Left ventricle myocardium inferior (tissue), 1 donor: ENCODE measurements around the gene NHLRC4. TPM values are rescaled to one million over a fixed set of nuclear protein-coding genes. Genes with fewer than 3 reads are reported as not detected.

Experiments
- DNase-seq: peaks from one replicate; pipeline ENCODE4 v3.0.0-alpha.2; 2020
- H3K27ac ChIP-seq: fragments of 200-600 bp; replicated peaks from 2 replicates; pipeline ENCODE4 v1.8.0; 2021
- H3K27me3 ChIP-seq: fragments of 200-600 bp; 2 replicates; pipeline ENCODE4 v1.8.0; 2021; ENCODE audit warnings: low read depth
- H3K36me3 ChIP-seq: fragments of 200-600 bp; 2 replicates; pipeline ENCODE4 v1.8.0; 2021
- H3K4me1 ChIP-seq: fragments of 200-600 bp; 2 replicates; pipeline ENCODE4 v1.8.0; 2021
- H3K4me3 ChIP-seq: fragments of 200-600 bp; 2 replicates; pipeline ENCODE4 v1.8.0; 2021; ENCODE audit warnings: mild to moderate bottlenecking, moderate library complexity
- H3K9me3 ChIP-seq: fragments of 200-600 bp; replicated peaks from 2 replicates; pipeline ENCODE4 v1.8.0; 2021
- intact Hi-C: fragments of 100-400 bp; cut with micrococcal nuclease; formaldehyde crosslinking; loops from one replicate; pipeline ENCODE4 v1.11.0; 2022
- total RNA-seq: library from RNA; stranded (reverse); fragmentation: NEBNext Ultra II Directional; extraction: Animal tissue kit (Norgen Biotek cat#: 25700); gene quantifications from one replicate; pipeline ENCODE4 v1.2.1, GENCODE V29; 2021
- TF ChIP-seq, protein P1 (sequence below): fragments of 200-600 bp; IDR thresholded peaks from 2 replicates; pipeline ENCODE4 v1.8.0; 2021; ENCODE audit warnings: antibody characterized with exemption, mild to moderate bottlenecking, borderline replicate concordance
- donor health status: DM: no; HTN: yes; CAD: no; lungs with severe emphysema.

NHLRC4 gene
- total RNA-seq, 1 donor from 2014 or later, result 0.11 TPM

DNA sequence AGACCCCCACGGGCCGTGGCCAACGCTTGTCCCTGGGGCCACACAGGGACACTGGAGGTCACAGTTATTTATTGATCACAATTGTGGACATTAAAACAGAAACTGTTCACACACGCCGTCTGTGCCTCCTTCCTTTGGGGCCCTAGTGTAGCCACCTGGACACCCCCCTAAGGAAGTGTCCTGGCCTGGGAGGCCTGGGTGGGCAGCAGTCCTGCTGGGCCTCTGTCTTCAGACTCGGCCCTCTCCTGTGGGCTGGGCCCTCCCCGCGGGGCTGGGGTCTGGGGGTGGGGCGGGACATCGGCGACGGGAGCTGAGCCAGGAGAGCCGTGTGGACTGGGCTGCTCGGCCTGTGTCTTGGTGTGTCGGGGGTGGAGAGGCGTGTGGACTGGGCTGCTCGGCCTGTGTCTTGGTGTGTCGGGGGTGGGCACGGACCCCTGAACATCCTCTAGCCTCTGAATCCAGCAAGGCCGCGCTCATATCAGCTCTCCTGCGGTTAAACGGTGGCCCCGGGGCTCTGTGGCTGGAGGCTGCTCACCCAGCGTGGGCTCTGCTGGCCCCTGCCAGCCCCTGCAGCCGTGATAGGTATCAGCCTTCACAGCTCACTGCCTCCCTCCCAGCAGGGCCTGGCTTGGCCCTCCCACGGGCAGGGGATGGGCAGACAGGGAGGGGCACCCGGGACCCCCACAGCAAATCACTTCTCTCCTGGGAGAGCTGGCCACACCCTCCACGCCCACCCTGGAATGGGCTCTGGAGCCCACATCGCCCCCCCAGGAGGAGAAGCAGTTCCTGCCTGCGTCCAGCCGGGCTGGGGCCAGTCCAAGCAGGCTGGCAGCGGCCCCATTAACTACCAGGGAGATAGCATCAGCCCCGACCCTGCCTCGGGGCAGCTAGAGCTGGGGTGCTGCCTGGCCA lies 1.1 kb upstream of the NHLRC4 start:
- Histone ChIP-seq H3K4me1 (peaks cover 46% of the 10 kb centered on the region), H3K9me3 (no peaks in the 10 kb centered on the region), H3K27ac (no peak overlapping the region), H3K36me3 (no peaks in the 10 kb centered on the region), H3K27me3 (peaks cover 44% of the 10 kb centered on the region), H3K4me3 (peak overlapping the region; percentile 61)
- no peak for DNase-seq
- intact Hi-C loops, result no loop called here
- TF ChIP-seq, protein P1, sequence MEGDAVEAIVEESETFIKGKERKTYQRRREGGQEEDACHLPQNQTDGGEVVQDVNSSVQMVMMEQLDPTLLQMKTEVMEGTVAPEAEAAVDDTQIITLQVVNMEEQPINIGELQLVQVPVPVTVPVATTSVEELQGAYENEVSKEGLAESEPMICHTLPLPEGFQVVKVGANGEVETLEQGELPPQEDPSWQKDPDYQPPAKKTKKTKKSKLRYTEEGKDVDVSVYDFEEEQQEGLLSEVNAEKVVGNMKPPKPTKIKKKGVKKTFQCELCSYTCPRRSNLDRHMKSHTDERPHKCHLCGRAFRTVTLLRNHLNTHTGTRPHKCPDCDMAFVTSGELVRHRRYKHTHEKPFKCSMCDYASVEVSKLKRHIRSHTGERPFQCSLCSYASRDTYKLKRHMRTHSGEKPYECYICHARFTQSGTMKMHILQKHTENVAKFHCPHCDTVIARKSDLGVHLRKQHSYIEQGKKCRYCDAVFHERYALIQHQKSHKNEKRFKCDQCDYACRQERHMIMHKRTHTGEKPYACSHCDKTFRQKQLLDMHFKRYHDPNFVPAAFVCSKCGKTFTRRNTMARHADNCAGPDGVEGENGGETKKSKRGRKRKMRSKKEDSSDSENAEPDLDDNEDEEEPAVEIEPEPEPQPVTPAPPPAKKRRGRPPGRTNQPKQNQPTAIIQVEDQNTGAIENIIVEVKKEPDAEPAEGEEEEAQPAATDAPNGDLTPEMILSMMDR, result no peak

DNA sequence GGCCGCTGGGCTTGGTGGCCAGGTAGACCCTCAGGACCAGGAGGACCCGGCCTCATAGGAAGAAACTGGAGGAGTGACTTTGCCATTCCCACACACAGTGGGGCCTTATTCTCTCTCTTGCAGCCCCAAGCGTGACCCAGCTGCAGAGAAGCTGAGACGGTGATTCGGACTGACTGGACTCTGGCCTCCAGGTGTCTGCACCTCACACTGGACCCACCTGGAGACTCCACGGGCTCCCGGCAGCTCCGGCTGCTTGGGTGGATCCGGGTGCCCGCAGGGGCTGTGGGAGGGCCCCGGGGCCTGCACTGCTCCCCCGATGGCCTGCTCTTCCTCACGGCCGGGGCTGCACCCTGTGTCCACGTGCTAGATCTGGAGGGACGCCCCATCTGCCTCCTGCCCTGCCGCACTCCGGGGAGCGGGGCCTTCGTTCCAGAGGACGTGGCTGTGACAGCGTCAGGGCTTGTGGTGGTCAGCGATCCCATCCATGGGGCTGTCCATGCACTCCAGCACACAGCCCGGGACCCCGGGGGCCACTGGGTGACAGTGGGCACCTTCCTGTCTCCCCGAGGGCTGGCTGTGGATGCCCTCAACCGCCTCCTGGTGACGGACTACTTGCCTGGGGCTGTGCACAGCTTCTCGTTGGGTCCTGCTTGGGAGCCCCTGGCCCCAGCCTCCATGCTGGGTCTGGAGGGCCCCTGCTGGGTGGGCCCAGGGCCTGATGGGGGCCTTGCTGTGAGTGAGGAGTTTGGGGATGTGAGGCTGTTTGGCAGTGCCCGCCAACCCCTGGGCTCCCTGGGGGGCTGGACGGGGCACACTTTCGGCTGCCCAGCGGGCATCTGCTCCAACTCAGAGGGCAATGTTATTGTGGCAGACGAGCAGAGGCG lies 810 bp downstream of the NHLRC4 start:
- DNase-seq, result no peak
- Histone ChIP-seq H3K36me3 (no peaks in the 10 kb centered on the region), H3K9me3 (no peaks in the 10 kb centered on the region), H3K4me3 (peak overlapping the region; percentile 61), H3K4me1 (peaks cover 48% of the 10 kb centered on the region), H3K27me3 (peaks cover 25% of the 10 kb centered on the region), H3K27ac (peak overlapping the region; percentile 80)
- TF ChIP-seq, protein P1, result no peak
- intact Hi-C loops, result no loop called here

DNA sequence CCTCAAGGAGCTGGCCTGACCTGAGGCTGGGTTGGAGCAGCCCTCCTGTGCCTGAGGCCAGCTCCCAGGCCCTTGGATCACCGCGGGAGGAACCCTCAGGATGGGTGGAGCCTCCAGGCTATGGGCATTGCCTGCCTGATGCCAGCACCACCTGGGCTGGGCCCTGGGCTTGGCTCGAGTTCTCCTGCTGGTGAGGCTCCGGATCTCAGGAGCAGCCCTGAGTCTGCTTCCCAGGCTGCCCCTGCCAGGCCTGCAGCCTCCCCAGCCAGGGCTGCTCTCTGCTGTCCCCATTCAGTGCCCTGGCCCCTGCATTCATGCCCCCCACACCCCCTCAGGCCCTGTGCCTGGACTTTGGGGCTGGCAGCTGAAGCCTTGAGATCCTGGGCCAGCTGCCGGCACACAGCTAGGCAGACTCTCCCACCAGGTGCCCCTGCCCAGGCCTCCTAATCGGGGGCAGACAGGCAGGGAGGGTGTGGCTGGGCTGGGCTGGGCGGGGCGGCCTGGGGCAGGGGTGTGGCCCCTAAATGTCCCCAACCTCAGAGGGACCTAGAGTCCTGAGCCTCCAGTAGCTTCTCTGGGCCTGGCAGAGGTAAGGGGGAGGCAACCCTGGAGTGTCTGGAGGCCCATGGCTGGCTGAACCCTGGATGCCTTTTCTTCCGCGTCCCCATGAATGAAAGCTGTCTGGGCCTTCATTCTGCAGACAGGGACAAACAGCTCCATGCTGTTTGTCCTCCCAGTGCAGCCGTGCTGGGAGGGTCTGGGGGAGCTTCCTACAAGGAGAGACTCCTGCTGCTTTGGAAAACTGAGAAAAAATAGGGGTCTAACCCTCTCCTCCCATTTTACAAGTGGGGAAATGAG lies 1.8 kb downstream of the NHLRC4 start:
- no peaks in the 10 kb centered on the region for H3K9me3 ChIP-seq
- no peak for DNase-seq
- intact Hi-C loops, result no loop called here
- H3K27me3 ChIP-seq, result peaks cover 15% of the 10 kb centered on the region
- peak overlapping the region; percentile 89 for H3K27ac ChIP-seq
- peak overlapping the region; percentile 80 for H3K4me3 ChIP-seq
- H3K4me1 ChIP-seq, result peaks cover 48% of the 10 kb centered on the region
- TF ChIP-seq, protein P1, result no peak
- H3K36me3 ChIP-seq, result no peaks in the 10 kb centered on the region

DNA sequence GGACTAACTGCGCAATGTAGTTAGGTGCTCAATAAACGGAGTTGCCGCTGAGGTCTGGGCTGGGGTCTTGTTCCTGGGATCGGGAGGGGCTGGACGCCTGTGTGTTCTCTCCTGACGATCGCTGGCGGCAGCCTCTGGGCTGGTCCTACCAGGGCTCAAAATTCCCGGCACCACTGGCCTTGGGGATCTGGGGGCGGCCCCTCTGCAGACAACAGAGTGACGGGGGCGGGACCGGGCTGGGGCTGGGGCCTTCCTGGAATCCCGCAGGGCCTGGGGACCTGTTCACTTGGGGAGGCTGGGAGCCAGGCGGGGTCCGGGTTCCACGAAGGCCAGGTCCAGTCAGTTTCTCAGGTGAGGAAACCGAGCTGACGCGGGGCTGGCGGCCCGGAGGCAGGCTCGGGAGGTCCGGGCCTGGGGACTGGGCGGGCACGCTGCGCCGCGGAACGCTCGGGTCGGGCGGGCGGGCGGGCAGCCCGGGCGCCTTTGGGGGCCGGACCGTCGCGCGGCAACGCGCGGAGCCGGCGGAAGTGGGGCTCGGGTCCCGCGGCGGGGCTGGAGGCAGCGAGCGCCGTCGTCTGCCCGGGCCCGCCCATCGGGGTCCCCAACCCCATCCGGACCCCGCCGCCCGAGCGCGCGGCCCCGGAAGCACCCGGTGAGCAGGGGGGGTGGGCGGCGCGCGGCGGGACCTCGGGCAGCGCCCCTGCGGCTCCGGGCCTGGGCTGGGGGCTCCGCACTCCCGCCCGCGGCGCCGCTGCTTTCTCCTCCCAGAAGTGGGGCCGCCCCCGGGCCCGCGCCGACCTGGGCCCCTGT lies 2.8 kb downstream of the NHLRC4 start, which contains the start of gene PIGQ:
Gene PIGQ (plus strand): TSS at position 524 of the 810 bp plus-strand sequence. CDS start 4,107 bp downstream, outside the sequence.
- Histone ChIP-seq H3K4me3 (peak within 1 kb of the TSS; percentile 80), H3K36me3 (peaks cover 8% of the 10 kb centered on the region), H3K9me3 (no peaks in the 10 kb centered on the region), H3K27ac (peak within 1 kb of the TSS; percentile 89), H3K4me1 (peaks cover 48% of the 10 kb centered on the region), H3K27me3 (peaks cover 5% of the 10 kb centered on the region)
- intact Hi-C loops, result no loop called here
- DNase-seq, result peak; percentile 71
- TF ChIP-seq, protein P1, result no peak
